Activated CD8-positive, alpha-beta memory T cell treated with anti-CD3 and anti-CD28 coated beads for 36 hours (primary cell): Measurements from ENCODE around the gene DRD1. TPM values are rescaled to one million over a fixed set of nuclear protein-coding genes. Genes with fewer than 3 reads are reported as not detected.

Experiments used
- CTCF ChIA-PET: fragments of 350-600 bp; sonication (Branson Sonifier 250); formaldehyde crosslinking; loops from one replicate; lab custom pipeline; 2021; ENCODE audit warnings: antibody characterized with exemption; lab: Charles Lee
- POLR2A ChIA-PET: fragments of 350-600 bp; sonication (Branson Sonifier 250); formaldehyde crosslinking; loops from one replicate; lab custom pipeline; 2021; ENCODE audit warnings: antibody characterized with exemption; lab: Charles Lee
- total RNA-seq, 2 experiments: library from RNA; stranded (reverse); gene quantifications; one replicate each; pipeline ENCODE4 v1.2.3, GENCODE V29; 2021

The DRD1 gene
- total RNA-seq, 2 experiments from 2014 or later: not detected

DNA sequence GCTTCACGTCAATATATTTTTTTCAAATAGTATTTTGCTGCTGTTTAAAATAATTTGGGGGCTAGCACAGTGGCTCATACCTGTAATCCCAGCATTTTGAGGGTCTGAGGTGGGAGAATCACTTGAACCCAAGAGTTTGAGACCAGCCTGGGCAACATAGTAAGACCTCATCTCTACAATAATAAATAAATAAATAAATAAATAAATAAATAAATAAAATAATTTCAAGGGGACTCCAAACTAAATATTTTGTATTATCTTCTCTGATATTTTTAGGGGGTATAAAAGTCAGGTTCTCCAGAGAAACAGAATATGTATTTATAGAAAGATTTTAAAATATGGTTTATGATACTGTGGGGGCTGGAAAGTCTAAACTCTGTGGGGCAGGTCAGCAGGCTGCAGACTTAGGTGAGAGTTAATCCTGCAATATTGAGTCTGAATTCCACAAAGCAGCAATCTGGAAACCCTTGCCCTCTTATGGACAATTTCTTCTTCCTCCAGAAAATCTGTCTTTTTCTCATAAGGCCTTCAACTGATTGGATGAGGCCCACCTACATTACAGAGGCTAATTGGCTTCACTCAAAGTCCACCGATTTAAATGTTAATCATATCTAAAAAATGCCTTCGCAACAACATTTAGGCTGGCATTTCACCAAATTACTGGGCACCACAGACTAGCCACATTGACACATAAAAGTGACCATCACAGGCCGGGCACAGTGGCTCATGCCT lies 53.5 kb downstream of the DRD1 start:
- POLR2A ChIA-PET: no interaction called here
- CTCF ChIA-PET: no interaction called here

Other genes starting within 250 kb of the DRD1 start
- 100 to 1,000 TPM; 405 to 409 TPM for gene SFXN1, start 34.4 kb upstream of the DRD1 start, total RNA-seq
- 10 to 100 TPM; 32.6 to 34.5 TPM for gene HRH2, start 213.9 kb upstream of the DRD1 start, total RNA-seq